GM18502 (cell line): ENCODE data around the gene UQCRHL.

ENCODE experiments used
- ATAC-seq: cut with Tn5 transposase; IDR thresholded peaks from one replicate; pipeline ENCODE4 v1.9.1; 2021; ENCODE audit warnings: mild to moderate bottlenecking; ENCODE audit not compliant: unreplicated experiment, poor library complexity

Gene UQCRHL

GRCh38 chr1:15760520-15761211, 46.8 kb downstream of the UQCRHL start:
- ATAC-seq = no peak

- no peak for ATAC-seq
Measured at GRCh38 chr1:15758953-15759661, 48.3 kb downstream of the UQCRHL start.

GRCh38 chr1:15758343-15758931, 49.0 kb downstream of the UQCRHL start, which contains the start of gene FBLIM1:
Gene FBLIM1, plus strand, starts transcription at chr1:15758795. Its CDS starts 6,189 bp downstream, at chr1:15764984.
- ATAC-seq = no peak

GRCh38 chr1:15757575-15758342, 49.7 kb downstream of the UQCRHL start:
- no peak for ATAC-seq
